Measurements from ENCODE around the gene AP3S1.

AP3S1 gene

DNA sequence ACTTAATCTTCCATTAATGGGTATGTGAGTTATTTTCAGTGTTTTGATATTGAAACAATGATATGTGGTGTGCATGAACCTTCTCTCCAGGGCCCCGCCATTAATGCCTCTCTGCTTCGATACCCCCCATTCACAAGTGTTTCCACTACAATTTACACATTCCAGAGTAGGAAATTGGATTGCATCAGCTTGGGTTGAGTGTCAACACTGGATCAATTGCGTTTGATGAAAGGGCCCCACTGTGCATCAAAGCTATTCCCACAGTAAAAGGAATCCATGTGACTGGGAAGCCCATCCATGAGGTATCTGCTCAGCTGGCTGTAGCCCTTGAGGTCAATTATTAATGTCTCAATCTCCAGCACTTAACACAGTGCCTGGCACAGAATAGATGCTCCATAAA, 102.8 kb downstream of the AP3S1 start:
- no peak overlapping the region for H3K4me3 ChIP-seq (ENCODE audit: control insufficient read depth, low read depth, low read length)
- DNase-seq (ENCODE audit: low read depth) = no peak
- TF ChIP-seq, protein P1, sequence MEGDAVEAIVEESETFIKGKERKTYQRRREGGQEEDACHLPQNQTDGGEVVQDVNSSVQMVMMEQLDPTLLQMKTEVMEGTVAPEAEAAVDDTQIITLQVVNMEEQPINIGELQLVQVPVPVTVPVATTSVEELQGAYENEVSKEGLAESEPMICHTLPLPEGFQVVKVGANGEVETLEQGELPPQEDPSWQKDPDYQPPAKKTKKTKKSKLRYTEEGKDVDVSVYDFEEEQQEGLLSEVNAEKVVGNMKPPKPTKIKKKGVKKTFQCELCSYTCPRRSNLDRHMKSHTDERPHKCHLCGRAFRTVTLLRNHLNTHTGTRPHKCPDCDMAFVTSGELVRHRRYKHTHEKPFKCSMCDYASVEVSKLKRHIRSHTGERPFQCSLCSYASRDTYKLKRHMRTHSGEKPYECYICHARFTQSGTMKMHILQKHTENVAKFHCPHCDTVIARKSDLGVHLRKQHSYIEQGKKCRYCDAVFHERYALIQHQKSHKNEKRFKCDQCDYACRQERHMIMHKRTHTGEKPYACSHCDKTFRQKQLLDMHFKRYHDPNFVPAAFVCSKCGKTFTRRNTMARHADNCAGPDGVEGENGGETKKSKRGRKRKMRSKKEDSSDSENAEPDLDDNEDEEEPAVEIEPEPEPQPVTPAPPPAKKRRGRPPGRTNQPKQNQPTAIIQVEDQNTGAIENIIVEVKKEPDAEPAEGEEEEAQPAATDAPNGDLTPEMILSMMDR (IDR thresholded peaks at IDR 0.05; ENCODE audit: control insufficient read depth, insufficient read depth, low read depth, low read length, missing control alignments) = no peak

DNA sequence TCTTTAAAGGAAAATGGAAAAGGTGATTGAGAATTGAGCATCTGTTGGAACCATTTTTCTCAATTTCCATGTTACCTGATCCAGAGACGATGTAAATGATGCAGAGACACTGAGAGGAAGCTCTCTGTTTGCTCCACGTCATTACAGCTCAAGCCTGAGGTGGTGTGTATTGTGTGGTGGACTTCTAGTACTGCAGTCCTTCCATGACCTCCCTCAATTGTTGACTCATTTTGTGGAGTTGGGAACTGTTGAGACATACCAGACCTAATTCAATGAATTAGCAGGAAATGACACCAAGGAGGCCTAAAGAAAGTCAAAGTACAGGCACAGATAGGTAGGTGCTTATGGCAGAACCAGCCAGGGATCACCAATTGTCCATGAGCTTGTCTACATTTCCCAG, 104.9 kb downstream of the AP3S1 start:
- TF ChIP-seq, protein P1 (IDR thresholded peaks at IDR 0.05; ENCODE audit: control insufficient read depth, insufficient read depth, low read depth, low read length, missing control alignments) = no peak
- no peak for DNase-seq (ENCODE audit: low read depth)
- no peak overlapping the region for H3K4me3 ChIP-seq (ENCODE audit: control insufficient read depth, low read depth, low read length)

DNA sequence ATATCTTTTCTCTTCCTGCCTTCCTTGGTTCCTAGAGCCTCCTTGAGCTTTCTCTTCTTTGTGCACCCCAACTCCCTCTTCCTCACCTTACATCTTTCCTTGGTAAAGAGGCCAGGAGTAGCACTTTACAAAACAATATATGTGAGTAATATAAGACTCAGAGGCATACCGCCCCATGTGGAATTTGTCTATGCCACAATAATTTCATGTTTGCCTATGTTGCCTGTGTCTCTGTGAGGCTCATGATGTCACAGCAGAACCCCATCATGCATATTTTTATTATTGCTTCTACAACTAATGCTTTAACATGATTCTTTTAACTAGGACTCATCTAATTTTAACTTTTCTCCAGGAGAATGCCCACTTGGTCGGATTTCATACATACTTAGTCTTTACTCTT, 105.5 kb downstream of the AP3S1 start:
- TF ChIP-seq, protein P1 (IDR thresholded peaks at IDR 0.05; ENCODE audit: control insufficient read depth, insufficient read depth, low read depth, low read length, missing control alignments) = no peak
- H3K4me3 ChIP-seq (ENCODE audit: control insufficient read depth, low read depth, low read length) = no peak overlapping the region
- no peak for DNase-seq (ENCODE audit: low read depth)

DNA sequence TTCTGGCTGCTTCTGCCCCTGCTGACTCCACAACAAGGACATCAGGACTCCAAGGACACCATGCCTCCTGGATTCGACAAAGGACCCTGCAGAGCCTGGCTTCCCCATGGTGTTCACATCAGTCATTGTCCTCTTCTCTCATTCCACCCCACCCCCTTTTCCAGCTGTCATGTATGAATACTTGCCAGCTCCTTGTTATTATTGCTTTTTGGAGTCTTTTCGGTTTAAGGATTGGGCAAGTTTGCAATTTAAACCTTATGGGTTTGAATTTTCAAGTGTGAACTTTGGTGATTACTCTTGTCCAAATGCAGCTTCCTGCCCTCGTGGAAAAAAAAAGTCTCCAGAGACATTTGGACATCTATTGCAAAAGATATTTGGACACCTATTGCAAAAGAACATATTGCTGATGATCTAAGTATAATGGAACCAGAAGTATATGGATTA, 106.4 kb downstream of the AP3S1 start:
- no peak overlapping the region for H3K4me3 ChIP-seq (ENCODE audit: control insufficient read depth, low read depth, low read length)
- TF ChIP-seq, protein P1 (IDR thresholded peaks at IDR 0.05; ENCODE audit: control insufficient read depth, insufficient read depth, low read depth, low read length, missing control alignments) = no peak
- DNase-seq (ENCODE audit: low read depth) = peak; percentile 52

DNA sequence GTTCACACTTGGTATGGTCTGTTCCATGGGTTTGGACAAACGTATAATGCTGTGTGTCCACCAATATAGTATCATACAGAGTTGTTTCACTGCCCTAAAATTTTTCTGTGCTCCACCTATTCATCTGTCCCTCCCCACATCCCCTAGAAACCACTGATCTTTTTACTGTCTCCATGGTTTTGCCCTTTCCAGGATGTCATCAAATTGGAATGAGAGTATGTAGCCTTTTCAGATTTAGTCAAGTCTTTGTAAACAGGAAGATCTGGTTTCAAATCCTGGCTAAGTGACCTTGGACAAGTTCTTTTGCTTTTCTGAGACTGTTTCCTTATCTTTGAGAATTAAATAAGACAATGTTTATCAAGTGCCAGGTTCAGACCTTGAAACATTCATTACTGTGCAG, 107.4 kb downstream of the AP3S1 start:
- DNase-seq (ENCODE audit: low read depth) = no peak
- TF ChIP-seq, protein P1 (IDR thresholded peaks at IDR 0.05; ENCODE audit: control insufficient read depth, insufficient read depth, low read depth, low read length, missing control alignments) = no peak
- H3K4me3 ChIP-seq (ENCODE audit: control insufficient read depth, low read depth, low read length) = no peak overlapping the region

DNA sequence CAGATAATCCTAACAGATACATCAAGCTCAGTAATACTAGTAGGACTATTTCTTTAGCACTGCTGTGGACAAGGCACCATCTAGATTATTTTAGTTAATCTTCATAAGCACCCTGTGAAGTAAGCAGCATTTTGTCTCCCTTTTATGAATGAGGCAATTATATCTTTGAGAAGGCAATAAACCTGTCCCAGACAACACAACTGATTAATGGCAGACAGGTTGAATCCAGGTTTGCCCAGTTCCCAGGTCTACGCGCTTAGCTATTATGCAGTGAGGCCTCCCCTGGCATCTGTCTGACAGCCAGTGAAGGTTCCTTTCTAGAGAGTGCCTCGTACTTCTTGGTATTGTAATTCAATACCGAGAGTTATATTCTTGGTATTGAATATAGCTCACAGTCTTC, 110.9 kb downstream of the AP3S1 start:
- no peak for DNase-seq (ENCODE audit: low read depth)
- TF ChIP-seq, protein P1 (IDR thresholded peaks at IDR 0.05; ENCODE audit: control insufficient read depth, insufficient read depth, low read depth, low read length, missing control alignments) = no peak

DNA sequence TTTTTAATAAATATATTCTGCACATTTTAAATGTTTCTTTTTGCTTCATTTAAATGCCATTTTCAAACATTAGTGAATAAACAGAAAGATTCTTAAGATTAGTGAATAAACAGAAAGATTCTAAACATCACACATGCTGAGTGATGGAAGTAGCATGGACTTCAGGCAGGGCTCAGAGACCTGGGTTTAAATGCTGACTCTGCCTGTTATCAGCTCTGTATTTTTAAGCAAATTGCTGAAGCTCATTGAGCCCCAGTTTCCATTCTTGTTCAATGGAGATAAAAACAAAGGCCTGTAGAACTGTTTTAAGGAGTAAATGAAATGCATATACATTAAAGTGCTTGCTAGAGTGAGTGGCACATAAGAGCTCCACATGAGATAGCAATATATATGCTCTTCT, 112.4 kb downstream of the AP3S1 start:
- no peak for DNase-seq (ENCODE audit: low read depth)
- H3K4me3 ChIP-seq (ENCODE audit: control insufficient read depth, low read depth, low read length) = no peak overlapping the region
- TF ChIP-seq, protein P1 (IDR thresholded peaks at IDR 0.05; ENCODE audit: control insufficient read depth, insufficient read depth, low read depth, low read length, missing control alignments) = no peak

More for the DNA sequence above, 110.9 kb downstream of the AP3S1 start:
- H3K4me3 ChIP-seq (ENCODE audit: control insufficient read depth, low read depth, low read length) = no peak overlapping the region

All from AG09309 (cell line).